Sigmoid colon (tissue), 3 donors: Measurements from ENCODE around the gene SINHCAF.

Source experiments
- POLR2A ChIP-seq, 2 donors: fragments of 450-650 bp; IDR thresholded peaks; one replicate each; pipeline ENCODE4 v1.6.1; 2016; ENCODE audit warnings: antibody characterized with exemption in 2 of 2, mild to moderate bottlenecking in 2 of 2, moderate library complexity in 2 of 2
- TF ChIP-seq, protein P1 (sequence below), 4 experiments: fragments of 450-650 bp in 3 of 4; fragments of 200-600 bp in 1 of 4; IDR thresholded peaks; one replicate each; pipeline ENCODE4 v1.5.1; 2016 to 2019; ENCODE audit warnings: antibody characterized with exemption in 4 of 4, mild to moderate bottlenecking in 3 of 4, moderate library complexity in 2 of 4

DNA sequence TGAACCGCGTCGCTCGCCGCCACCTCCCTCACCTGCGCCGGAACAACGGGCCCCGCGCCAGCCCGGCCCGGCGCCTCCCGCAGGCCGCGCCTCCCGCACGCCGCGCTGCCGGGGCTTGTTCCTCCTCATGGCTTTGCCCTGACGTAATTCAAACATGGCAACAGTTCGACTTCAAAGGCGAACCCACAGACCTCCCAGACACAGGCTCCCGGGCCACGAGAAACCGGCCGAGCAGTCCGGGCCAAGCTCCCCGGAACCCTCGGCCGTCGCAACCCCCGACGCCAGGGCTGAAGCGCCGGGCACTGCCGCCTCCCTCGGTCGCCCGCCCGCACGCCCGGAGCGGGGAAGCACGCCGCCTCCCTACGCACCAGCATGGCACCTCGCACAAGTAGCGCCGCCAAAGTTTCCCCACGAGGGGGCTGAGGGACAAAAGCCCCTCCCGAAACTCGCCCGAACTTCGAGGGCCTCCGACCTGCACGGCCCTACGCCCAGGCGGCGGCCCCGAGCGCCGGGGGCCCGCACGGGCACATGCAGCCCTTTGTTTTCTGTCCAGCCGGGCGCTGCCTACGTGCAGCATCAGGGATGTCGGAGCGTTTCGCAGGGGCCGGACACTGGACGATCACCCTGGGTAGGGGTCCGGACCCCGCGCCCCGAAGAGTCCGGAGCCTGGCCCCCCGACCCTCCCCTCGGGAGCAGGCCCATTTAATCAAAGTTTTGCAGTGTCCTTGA is 1.7 kb downstream of the SINHCAF start:
- no peak for TF ChIP-seq POLR2A (IDR thresholded peaks at IDR 0.05)
- TF ChIP-seq, protein P1, sequence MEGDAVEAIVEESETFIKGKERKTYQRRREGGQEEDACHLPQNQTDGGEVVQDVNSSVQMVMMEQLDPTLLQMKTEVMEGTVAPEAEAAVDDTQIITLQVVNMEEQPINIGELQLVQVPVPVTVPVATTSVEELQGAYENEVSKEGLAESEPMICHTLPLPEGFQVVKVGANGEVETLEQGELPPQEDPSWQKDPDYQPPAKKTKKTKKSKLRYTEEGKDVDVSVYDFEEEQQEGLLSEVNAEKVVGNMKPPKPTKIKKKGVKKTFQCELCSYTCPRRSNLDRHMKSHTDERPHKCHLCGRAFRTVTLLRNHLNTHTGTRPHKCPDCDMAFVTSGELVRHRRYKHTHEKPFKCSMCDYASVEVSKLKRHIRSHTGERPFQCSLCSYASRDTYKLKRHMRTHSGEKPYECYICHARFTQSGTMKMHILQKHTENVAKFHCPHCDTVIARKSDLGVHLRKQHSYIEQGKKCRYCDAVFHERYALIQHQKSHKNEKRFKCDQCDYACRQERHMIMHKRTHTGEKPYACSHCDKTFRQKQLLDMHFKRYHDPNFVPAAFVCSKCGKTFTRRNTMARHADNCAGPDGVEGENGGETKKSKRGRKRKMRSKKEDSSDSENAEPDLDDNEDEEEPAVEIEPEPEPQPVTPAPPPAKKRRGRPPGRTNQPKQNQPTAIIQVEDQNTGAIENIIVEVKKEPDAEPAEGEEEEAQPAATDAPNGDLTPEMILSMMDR (IDR thresholded peaks at IDR 0.05), result no peak
